Epithelial cell of esophagus (primary cell): Measurements from ENCODE around the gene IGF2.

Experiments used
- DNase-seq: peaks from one replicate; pipeline ENCODE4 v3.0.0; 2010; ENCODE audit warnings: low read depth
- H3K4me3 ChIP-seq: 2 replicates; pipeline ENCODE4 v1.5.1; 2011; ENCODE audit warnings: mild to moderate bottlenecking, low read length, control low read depth
- TF ChIP-seq, protein P1 (sequence below): IDR thresholded peaks from 2 replicates; pipeline ENCODE4 v1.5.1; 2011; ENCODE audit warnings: low read depth, mild to moderate bottlenecking, low read length, control low read depth, inconsistent platforms; ENCODE audit not compliant: insufficient read depth; ENCODE audit errors: missing control alignments

Gene IGF2

DNA sequence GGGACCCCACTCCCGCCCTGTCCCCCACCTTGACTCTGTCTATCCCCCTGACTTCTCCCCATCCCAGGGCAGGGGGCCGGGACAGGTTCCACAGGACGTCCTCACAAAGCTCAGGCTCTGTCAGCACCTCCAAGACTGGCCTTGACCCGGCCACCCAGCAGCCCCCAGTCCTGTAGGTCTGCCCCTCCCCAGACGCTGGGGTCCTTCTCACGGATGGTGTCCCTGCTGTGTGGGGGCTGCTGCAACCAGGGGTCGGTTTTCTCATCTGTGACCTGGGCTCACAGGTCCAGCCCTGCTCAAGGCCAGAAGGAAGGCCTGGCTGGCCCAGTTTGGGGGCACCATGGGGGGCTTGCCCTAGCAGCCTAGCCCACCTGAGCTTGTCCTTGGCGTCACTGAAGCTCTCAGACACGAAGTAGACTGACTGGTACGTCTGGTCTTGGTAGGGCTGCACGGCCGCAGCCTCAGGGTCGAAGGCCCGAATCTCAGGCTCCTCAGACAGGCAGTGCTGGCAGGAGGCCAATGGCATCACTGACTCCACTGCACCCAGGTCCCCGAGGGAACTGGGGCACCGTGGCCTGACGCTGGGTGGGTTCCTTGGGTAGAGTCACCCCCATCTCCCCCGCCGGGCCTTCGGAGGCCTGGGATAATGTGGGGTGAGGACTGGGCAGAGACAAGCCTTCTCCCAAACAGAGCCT is 25.8 kb upstream of the IGF2 start:
- TF ChIP-seq, protein P1, sequence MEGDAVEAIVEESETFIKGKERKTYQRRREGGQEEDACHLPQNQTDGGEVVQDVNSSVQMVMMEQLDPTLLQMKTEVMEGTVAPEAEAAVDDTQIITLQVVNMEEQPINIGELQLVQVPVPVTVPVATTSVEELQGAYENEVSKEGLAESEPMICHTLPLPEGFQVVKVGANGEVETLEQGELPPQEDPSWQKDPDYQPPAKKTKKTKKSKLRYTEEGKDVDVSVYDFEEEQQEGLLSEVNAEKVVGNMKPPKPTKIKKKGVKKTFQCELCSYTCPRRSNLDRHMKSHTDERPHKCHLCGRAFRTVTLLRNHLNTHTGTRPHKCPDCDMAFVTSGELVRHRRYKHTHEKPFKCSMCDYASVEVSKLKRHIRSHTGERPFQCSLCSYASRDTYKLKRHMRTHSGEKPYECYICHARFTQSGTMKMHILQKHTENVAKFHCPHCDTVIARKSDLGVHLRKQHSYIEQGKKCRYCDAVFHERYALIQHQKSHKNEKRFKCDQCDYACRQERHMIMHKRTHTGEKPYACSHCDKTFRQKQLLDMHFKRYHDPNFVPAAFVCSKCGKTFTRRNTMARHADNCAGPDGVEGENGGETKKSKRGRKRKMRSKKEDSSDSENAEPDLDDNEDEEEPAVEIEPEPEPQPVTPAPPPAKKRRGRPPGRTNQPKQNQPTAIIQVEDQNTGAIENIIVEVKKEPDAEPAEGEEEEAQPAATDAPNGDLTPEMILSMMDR: no peak
- no peak for DNase-seq
- no peak overlapping the region for H3K4me3 ChIP-seq

DNA sequence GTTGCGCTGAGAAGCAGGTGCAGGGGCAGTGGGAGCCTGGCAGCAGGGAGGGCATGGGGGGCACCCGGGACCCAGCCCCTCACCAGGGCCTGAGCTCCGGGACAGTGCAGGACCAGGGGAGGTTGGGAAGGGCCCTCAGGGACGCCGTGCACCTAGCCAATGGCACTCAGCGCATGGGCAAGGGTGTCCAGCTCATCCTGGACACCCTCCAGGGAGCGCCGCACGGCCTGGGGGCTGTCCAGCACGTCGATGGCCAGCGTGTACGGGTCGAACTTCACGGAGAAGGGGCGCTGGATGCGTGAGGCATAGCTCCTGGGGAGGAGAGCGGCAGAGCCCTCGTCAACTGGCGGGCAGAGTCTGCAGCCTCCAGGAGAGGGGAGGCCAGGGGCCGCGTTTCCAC is 24.9 kb upstream of the IGF2 start:
- H3K4me3 ChIP-seq: no peak overlapping the region
- TF ChIP-seq, protein P1: no peak
- DNase-seq: no peak

DNA sequence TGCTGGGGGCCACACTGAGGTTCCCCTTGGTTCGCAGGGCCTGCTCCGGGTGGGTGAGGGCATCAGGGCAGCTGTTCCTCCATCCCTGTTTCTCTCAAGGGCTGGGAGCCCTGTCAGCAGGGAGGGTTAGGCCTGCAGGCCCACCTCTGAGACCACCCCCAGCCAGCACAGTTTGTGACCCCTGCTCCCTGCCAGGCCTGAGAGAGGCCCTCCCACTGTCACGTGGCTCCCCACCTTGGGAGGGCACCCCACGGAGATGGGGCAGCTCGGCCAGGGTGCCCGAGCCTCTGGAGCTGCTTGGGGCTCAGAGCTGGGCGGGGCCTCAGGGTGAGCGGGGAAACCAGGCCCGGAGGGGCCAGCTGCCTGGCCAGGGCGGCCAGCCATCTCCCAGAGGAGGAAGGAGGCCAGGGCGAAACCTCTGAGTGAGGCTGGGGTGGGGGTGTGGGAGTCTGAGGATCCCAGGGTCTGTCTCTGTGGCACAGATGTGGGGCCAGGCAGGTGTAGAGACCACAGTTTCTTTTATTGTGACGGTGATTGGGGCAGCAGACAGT is 24.3 kb upstream of the IGF2 start:
- DNase-seq: no peak
- TF ChIP-seq, protein P1: no peak
- no peak overlapping the region for H3K4me3 ChIP-seq

DNA sequence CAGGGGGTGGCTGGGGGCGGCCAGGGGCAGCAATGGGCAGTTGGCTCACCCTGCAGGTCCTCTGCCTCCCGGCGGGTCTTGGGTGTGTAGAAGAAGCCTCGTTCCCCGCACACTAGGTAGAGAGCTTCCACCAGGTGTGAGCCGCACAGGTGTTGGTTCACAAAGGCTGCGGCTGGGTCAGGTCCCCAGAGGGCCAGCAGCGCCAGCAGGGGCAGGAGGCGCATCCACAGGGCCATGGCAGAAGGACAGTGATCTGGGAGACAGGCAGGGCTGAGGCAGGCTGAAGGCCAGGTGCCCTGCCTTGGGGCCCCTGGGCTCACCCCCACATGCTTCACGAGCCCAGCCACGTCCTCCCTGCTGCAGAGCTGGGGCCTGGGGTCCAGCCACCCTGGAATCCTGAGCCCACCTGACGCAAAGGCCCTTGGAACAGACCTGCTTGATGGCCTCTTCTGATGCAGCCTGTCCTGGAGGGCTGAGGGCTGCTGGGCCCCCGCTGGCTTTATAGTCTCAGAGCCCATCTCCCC is 21.6 kb upstream of the IGF2 start, which contains the start of gene INS:
Gene INS (minus strand): TSS at position 474 of the 524 bp plus-strand sequence. CDS start 238 bp downstream, at position 236.
- H3K4me3 ChIP-seq: no peak within 1 kb of the TSS
- DNase-seq: no peak
- TF ChIP-seq, protein P1: no peak

DNA sequence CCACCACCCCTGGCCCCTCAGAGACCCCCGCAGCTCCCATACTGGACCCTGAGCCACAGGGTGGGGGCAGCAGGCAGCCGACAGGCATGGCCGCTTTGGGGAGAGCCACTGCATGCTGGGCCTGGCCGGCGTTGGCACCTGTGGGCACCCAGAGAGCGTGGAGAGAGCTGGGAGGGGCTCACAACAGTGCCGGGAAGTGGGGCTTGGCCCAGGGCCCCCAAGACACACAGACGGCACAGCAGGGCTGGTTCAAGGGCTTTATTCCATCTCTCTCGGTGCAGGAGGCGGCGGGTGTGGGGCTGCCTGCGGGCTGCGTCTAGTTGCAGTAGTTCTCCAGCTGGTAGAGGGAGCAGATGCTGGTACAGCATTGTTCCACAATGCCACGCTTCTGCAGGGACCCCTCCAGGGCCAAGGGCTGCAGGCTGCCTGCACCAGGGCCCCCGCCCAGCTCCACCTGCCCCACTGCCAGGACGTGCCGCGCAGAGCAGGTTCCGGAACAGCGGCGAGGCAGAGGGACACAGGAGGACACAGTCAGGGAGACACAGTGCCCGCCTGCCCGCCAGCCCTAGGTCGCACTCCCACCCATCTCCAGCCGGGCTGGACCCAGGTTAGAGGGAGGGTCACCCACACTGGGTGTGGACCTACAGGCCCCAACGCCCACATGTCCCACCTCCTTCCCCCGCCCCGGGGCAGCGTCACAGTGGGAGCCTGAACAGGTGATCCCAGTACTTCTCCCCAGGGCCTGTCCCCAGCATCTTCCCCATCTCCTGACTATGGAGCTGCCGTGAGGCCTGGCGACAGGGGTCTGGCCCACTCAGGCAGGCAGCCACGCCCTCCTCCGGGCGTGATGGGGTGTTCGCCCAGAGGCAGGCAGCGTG is 20.6 kb upstream of the IGF2 start:
- TF ChIP-seq, protein P1: no peak
- no peak overlapping the region for H3K4me3 ChIP-seq
- DNase-seq: no peak

DNA sequence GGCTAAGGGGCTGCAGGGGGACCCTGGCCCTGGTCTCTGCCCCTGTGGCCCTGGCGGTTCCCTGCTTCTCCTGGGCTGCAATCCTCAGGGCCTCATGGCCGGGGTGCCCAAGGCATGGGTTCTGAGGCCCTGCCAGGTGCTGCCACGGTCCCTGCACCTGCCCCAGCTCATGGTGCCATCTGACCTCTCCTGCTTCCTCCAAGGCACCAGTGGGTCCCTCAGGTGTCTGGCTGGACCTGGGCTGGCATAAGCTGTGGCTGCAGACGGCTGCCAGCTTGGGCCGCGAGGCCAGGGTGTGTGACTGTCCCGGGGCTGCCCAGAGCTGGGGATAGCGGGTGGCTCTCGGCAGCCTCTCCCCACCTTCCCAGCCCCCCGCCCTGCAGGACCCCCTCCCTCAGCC is 19.8 kb upstream of the IGF2 start:
- no peak for DNase-seq
- TF ChIP-seq, protein P1: no peak
- no peak overlapping the region for H3K4me3 ChIP-seq
